K562 (cell line): Measurements from ENCODE around the gene MMAB. TPM values are rescaled to one million over a fixed set of nuclear protein-coding genes. Genes with fewer than 3 reads are reported as not detected.

Experiments
- ATAC-seq: fragments of 200-7000 bp; cut with Tn5 transposase; 3 replicates; pipeline ENCODE4 v1.9.1; 2020; ENCODE audit warnings: moderate library complexity
- BruUV-seq: library from RNA; stranded (reverse); fragments of 400-500 nt; replicated peaks from 2 replicates; lab custom pipeline; 2021; lab: Mats Ljungman, UMichigan
- CTCF ChIA-PET: fragments of 300-600 bp; formaldehyde crosslinking; extraction: SDS; loops from one replicate; lab custom pipeline; 2021; ENCODE audit warnings: low intra/inter-chr PET ratio; lab: Yijun Ruan, JAX
- POLR2A ChIA-PET: fragments of 300-600, 350-650 bp; sonication (Branson Sonifier 250); formaldehyde crosslinking; extraction: SDS; loops from one replicate; lab custom pipeline; 2021; ENCODE audit warnings: antibody characterized with exemption, inconsistent platforms; lab: Yijun Ruan, JAX
- DNase-seq, 4 experiments: peaks; one replicate each; pipeline versions ENCODE4 v3.0.0 to v3.0.0-alpha.2; 2011 to 2018; ENCODE audit warnings: low spot score in 3 of 4, mixed read lengths in 3 of 4; ENCODE audit errors: extremely low read depth in 1 of 4
- FAIRE-seq: peaks from 2 replicates; lab custom pipeline; 2011; peaks lifted over from hg19 to GRCh38; lab: Jason Lieb, UNC
- H2AFZ ChIP-seq: 2 replicates; pipeline ENCODE4 v1.6.0; 2011; ENCODE audit warnings: low read depth, low read length, control low read depth, inconsistent platforms
- H3K27ac ChIP-seq: fragments of 200-600 bp; 3 replicates; pipeline ENCODE4 v1.8.0; 2011; ENCODE audit warnings: low read depth, mild to moderate bottlenecking, control low read depth, inconsistent platforms, low read length, moderate library complexity, mixed read lengths; ENCODE audit errors: extremely low read depth
- H3K27me3 ChIP-seq, 2 experiments: fragments of 300-600 bp in 1 of 2; 2 replicates in 1 of 2; 3 replicates in 1 of 2; pipeline versions ENCODE4 v1.6.0 to v1.8.0; 2011; ENCODE audit warnings: inconsistent platforms in 2 of 2, low read length in 2 of 2, mild to moderate bottlenecking in 1 of 2, mixed read lengths in 1 of 2, moderate library complexity in 1 of 2; ENCODE audit not compliant: control insufficient read depth in 2 of 2, insufficient read depth in 2 of 2
- H3K36me3 ChIP-seq: fragments of 300-600 bp; 3 replicates; pipeline ENCODE4 v1.8.0; 2011; ENCODE audit warnings: mild to moderate bottlenecking, low read length, inconsistent platforms; ENCODE audit not compliant: control insufficient read depth, insufficient read depth
- H3K4me1 ChIP-seq, 2 experiments: fragments of 200-600 bp in 1 of 2; replicated peaks in 1 of 2; 2 replicates in 1 of 2; 3 replicates in 1 of 2; pipeline versions ENCODE4 v1.5.1 to v1.8.0; 2011; ENCODE audit warnings: inconsistent platforms in 2 of 2, low read length in 2 of 2, mild to moderate bottlenecking in 1 of 2, mixed read lengths in 1 of 2, moderate library complexity in 1 of 2; ENCODE audit not compliant: control insufficient read depth in 2 of 2, insufficient read depth in 2 of 2
- H3K4me2 ChIP-seq: 2 replicates; pipeline ENCODE4 v1.6.1; 2011; ENCODE audit warnings: low read length, control low read depth, inconsistent platforms, mixed read lengths; ENCODE audit not compliant: insufficient read depth
- H3K4me3 ChIP-seq: fragments of 200-600 bp; sonication (generic), shearing (Covaris generic); 2 replicates; pipeline ENCODE4 v1.5.1; 2016; ENCODE audit warnings: control low read depth, inconsistent platforms
- H3K79me2 ChIP-seq: fragments of 200-600 bp; 3 replicates; pipeline ENCODE4 v1.8.0; 2011; ENCODE audit warnings: low read length, inconsistent platforms; ENCODE audit not compliant: control insufficient read depth, insufficient read depth
- H3K9ac ChIP-seq, 2 experiments: 2 replicates each; pipeline versions ENCODE4 v1.6.0 to v1.6.1; 2011; ENCODE audit warnings: low read depth in 2 of 2, low read length in 2 of 2, control low read depth in 1 of 2, inconsistent platforms in 1 of 2, mild to moderate bottlenecking in 1 of 2, mixed read lengths in 1 of 2; ENCODE audit not compliant: insufficient read depth in 1 of 2
- H3K9me1 ChIP-seq: one replicate; pipeline ENCODE4 v1.6.0; 2011; ENCODE audit warnings: inconsistent platforms, mild to moderate bottlenecking, low read length, moderate library complexity; ENCODE audit not compliant: control insufficient read depth, insufficient read depth
- H3K9me3 ChIP-seq: replicated peaks from 2 replicates; pipeline ENCODE4 v1.5.1; 2011; ENCODE audit warnings: low read depth, low read length, inconsistent platforms; ENCODE audit not compliant: control insufficient read depth, insufficient read depth
- H4K20me1 ChIP-seq: replicated peaks from 2 replicates; pipeline ENCODE4 v1.6.1; 2011; ENCODE audit warnings: low read length, inconsistent platforms, mixed read lengths; ENCODE audit not compliant: control insufficient read depth, insufficient read depth
- CBX2 ChIP-seq: fragments of 200-600 bp; sonication (generic); IDR thresholded peaks from one replicate; pipeline ENCODE4 v1.6.1; 2012; ENCODE audit warnings: mild to moderate bottlenecking, low read length, inconsistent platforms; ENCODE audit not compliant: insufficient read depth, poor library complexity, severe bottlenecking
- DMBX1 ChIP-seq: fragments of 250-450 bp; sonication (Bioruptor Pico); IDR thresholded peaks from 2 replicates; pipeline ENCODE4 v1.8.0; 2022; ENCODE audit warnings: inconsistent platforms, mild to moderate bottlenecking, moderate library complexity, borderline replicate concordance
- ERF ChIP-seq: fragments of 450-650 bp; formaldehyde crosslinking; IDR thresholded peaks from 2 replicates; pipeline ENCODE4 v1.4.0; 2020; ENCODE audit warnings: mild to moderate bottlenecking, mixed read lengths
- FOXO4 ChIP-seq: fragments of 450-650 bp; formaldehyde crosslinking; IDR thresholded peaks from 2 replicates; pipeline ENCODE4 v1.4.0; 2020; ENCODE audit warnings: mild to moderate bottlenecking, moderate library complexity
- HINFP ChIP-seq: fragments of 450-650 bp; conservative IDR thresholded peaks from 2 replicates; pipeline ENCODE4 v1.6.1; 2016; ENCODE audit warnings: missing genetic modification characterization, low read depth, mild to moderate bottlenecking, control low read depth, missing compliant biosample characterization
- ILK ChIP-seq: fragments of 450-650 bp; IDR thresholded peaks from 2 replicates; pipeline ENCODE4 v1.6.1; 2016; ENCODE audit warnings: missing genetic modification characterization, low read depth, mild to moderate bottlenecking, missing compliant biosample characterization, moderate library complexity, borderline replicate concordance
- SETDB1 ChIP-seq: IDR thresholded peaks from one replicate; pipeline ENCODE4 v1.6.1; 2012; ENCODE audit warnings: low read length, control low read depth, inconsistent platforms
- SMARCA5 ChIP-seq: fragments of 450-650 bp; IDR thresholded peaks from 2 replicates; pipeline ENCODE4 v1.6.1; 2016
- ZBTB5 ChIP-seq: fragments of 450-650 bp; IDR thresholded peaks from 2 replicates; pipeline ENCODE4 v1.6.1; 2017; ENCODE audit warnings: antibody characterized with exemption
- ZNF133 ChIP-seq: fragments of 250-450 bp; sonication (Bioruptor Pico); IDR thresholded peaks from 2 replicates; pipeline ENCODE4 v1.4.0; 2020; ENCODE audit warnings: mild to moderate bottlenecking
- ZNF507 ChIP-seq: conservative IDR thresholded peaks from 2 replicates; pipeline ENCODE4 v1.6.1; 2017; ENCODE audit warnings: missing genetic modification characterization, missing compliant biosample characterization
- WGBS: fragments of 100-300 bp; shearing (Covaris generic); methylation state at CpG from one replicate; pipeline ENCODE4 v1.1.6; 2016; ENCODE audit warnings: low coverage, mixed read lengths; ENCODE audit not compliant: insufficient coverage; ENCODE audit errors: missing lambda C conversion rate; 5-methylcytosine and 5-hydroxymethylcytosine counted together
- in situ Hi-C: fragments of 300-500 bp; cut with MboI; formaldehyde crosslinking; loops from 4 replicates; pipeline ENCODE4 v1.15.0; 2018; ENCODE audit warnings: inconsistent platforms, mixed read lengths
- intact Hi-C: fragments of 100-400 bp; cut with micrococcal nuclease; formaldehyde crosslinking; loops from 2 replicates; pipeline ENCODE4 v1.14.2; 2022
- polyA plus RNA-seq, 8 experiments: library from polyadenylated mRNA; depleted of rRNA in 4 of 8; stranded (reverse) in 5 of 8; unstranded in 3 of 8; fragments of >200 nt; fragmentation: Nextera tagmentation in 2 of 8; fragmentation: Illumina TruSeq in 1 of 8; extraction: Ambion mirVana in 2 of 8; extraction: Trizol in 1 of 8; gene quantifications; 2 replicates each; pipeline versions ENCODE4 v1.2.1 to v1.2.3, GENCODE V29; 2011 to 2014; ENCODE audit warnings: inconsistent platforms in 1 of 8, missing spikeins in 1 of 8
- total RNA-seq, 7 experiments: library from RNA; depleted of rRNA in 6 of 7; stranded (reverse); fragments of >200 nt in 6 of 7; fragmentation: Illumina TruSeq in 2 of 7; extraction: Trizol in 2 of 7; gene quantifications; 2 replicates each; pipeline versions ENCODE4 v1.2.1 to v1.2.3, GENCODE V29; 2011 to 2021; ENCODE audit warnings: low replicate concordance in 1 of 7

Gene MMAB
- total and polyA plus RNA-seq, 9 of the 15 experiments (the other 6 are each of a cell fraction or from before 2014, with no cell fraction given) = 9.5 to 76.1 (median 46.2) TPM

- FAIRE-seq (no peak), DNase-seq (no peak), ATAC-seq (no peak; the same call in 2 of the 3 replicates)
- no peak overlapping the region for H3K27ac ChIP-seq
- no peak overlapping the region for H3K4me3 ChIP-seq
- POLR2A ChIA-PET = interaction anchor here (0.6 to 1.0 kb wide), 3 partner anchors 10 to 319 kb away, joined by 3 read pairs; no protein-coding TSS in a partner anchor
- peaks cover 19% of the 10 kb centered on the region for H4K20me1 ChIP-seq
- no TSS peak for BruUV-seq
- intact Hi-C loops = no loop called here
- H3K27me3 ChIP-seq = peaks cover 41 to 57% of the 10 kb centered on the region in 2 experiments
- H3K9me1 ChIP-seq = peaks cover 3% of the 10 kb centered on the region
- no peaks in the 10 kb centered on the region; a peak in 1 of 5 replicates for H3K4me1 ChIP-seq
- H3K4me2 ChIP-seq = no peak overlapping the region
- no peaks in the 10 kb centered on the region for H3K79me2 ChIP-seq
- CTCF ChIA-PET = no interaction called here
- TF ChIP-seq FOXO4 (CRISPR knock-in tag) = no peak
- H3K9ac ChIP-seq = no peak overlapping the region
- no peaks in the 10 kb centered on the region for H3K9me3 ChIP-seq
- in situ Hi-C loops = no loop called here
- 15% methylated on average over 4 of the region's 4 CpGs for WGBS
- no peak overlapping the region for H2AFZ ChIP-seq
- H3K36me3 ChIP-seq = no peaks in the 10 kb centered on the region; the same call in 2 of the 3 replicates
These were observed 20.3 kb downstream of the MMAB start for GRCh38 chr12:109552971-109553370.

- Histone ChIP-seq H3K9me1 (no peaks in the 10 kb centered on the region), H3K4me1 (no peaks in the 10 kb centered on the region; a peak in 1 of 5 replicates)
- TF ChIP-seq ILK (no peak), HINFP (no peak), DMBX1 (CRISPR knock-in tag) (no peak), SMARCA5 (no peak), SETDB1 (no peak), ZNF507 (tag) (no peak), ZNF133 (no peak), ZBTB5 (no peak), CBX2 (no peak), ERF (no peak)
These were observed 22.2 kb downstream of the MMAB start for GRCh38 chr12:109551108-109551507.

More at GRCh38 chr12:109551108-109551507, 22.2 kb downstream of the MMAB start:
- DNase-seq = no peak
- peaks cover 45 to 75% of the 10 kb centered on the region in 2 experiments for H3K27me3 ChIP-seq
- no peaks in the 10 kb centered on the region for H3K79me2 ChIP-seq
- H3K9me3 ChIP-seq = no peaks in the 10 kb centered on the region
- no peak overlapping the region for H2AFZ ChIP-seq
- H4K20me1 ChIP-seq = peaks cover 19% of the 10 kb centered on the region
- H3K36me3 ChIP-seq = no peaks in the 10 kb centered on the region
- intact Hi-C loops (no loop called here), in situ Hi-C loops (no loop called here)
- H3K4me3 ChIP-seq = no peak overlapping the region
- H3K4me2 ChIP-seq = no peak overlapping the region
- no TSS peak for BruUV-seq
- ChIA-PET CTCF (no interaction called here), POLR2A (interaction anchor here (1.4 to 2.3 kb wide), 3 partner anchors 9 to 23 kb away, joined by 4 to 13 read pairs (median 5); partner anchors contain the start of genes MMAB and MVK)
- WGBS = 9% methylated on average over 6 of the region's 6 CpGs
- H3K9ac ChIP-seq = no peak overlapping the region
- no peak for ATAC-seq
- FAIRE-seq = no peak
- H3K27ac ChIP-seq = no peak overlapping the region
